IMR-90 (cell line): ENCODE measurements around the gene OVCH1. TPM values are rescaled to one million over a fixed set of nuclear protein-coding genes. Genes with fewer than 3 reads are reported as not detected.

ENCODE experiments used
- ATAC-seq: fragments of 200-7000 bp; cut with Tn5 transposase; 2 replicates; pipeline ENCODE4 v1.9.1; 2020; ENCODE audit warnings: low read depth, mild to moderate bottlenecking, moderate library complexity
- BruUV-seq: library from RNA; stranded (reverse); fragments of 400-500 nt; replicated peaks from 2 replicates; lab custom pipeline; 2021; lab: Mats Ljungman, UMichigan
- CTCF ChIA-PET: fragments of 300-600 bp; formaldehyde crosslinking; extraction: SDS; loops from one replicate; lab custom pipeline; 2021; ENCODE audit warnings: antibody characterized with exemption; lab: Yijun Ruan, JAX
- POLR2A ChIA-PET: fragments of 300-600 bp; sonication (Branson Sonifier 250); formaldehyde crosslinking; loops from one replicate; lab custom pipeline; 2022; ENCODE audit warnings: antibody characterized with exemption; ENCODE audit not compliant: unreplicated experiment; lab: Charles Lee
- DNase-seq: peaks from one replicate; pipeline ENCODE4 v3.0.0; 2013
- H2AFZ ChIP-seq: replicated peaks from 2 replicates; pipeline ENCODE3; 2013; ENCODE audit warnings: low read length, mild to moderate bottlenecking; ENCODE audit not compliant: poor library complexity
- H2AK5ac ChIP-seq: 2 replicates; pipeline ENCODE4 v1.6.1; 2013; ENCODE audit warnings: low read depth, low read length, inconsistent platforms
- H2AK9ac ChIP-seq: replicated peaks from 2 replicates; pipeline ENCODE3; 2013; ENCODE audit warnings: mild to moderate bottlenecking, low read depth, low read length, moderate library complexity; ENCODE audit not compliant: poor library complexity
- H2BK120ac ChIP-seq: 2 replicates; pipeline ENCODE4 v1.6.1; 2013; ENCODE audit warnings: low read depth, low read length, inconsistent platforms
- H2BK15ac ChIP-seq: 3 replicates; pipeline ENCODE4 v1.6.1; 2013; ENCODE audit warnings: low read depth, low read length, inconsistent platforms
- H2BK20ac ChIP-seq: 2 replicates; pipeline ENCODE4 v1.6.1; 2013; ENCODE audit warnings: low read depth, mild to moderate bottlenecking, inconsistent platforms, low read length, moderate library complexity
- H2BK5ac ChIP-seq: 2 replicates; pipeline ENCODE4 v1.6.1; 2013; ENCODE audit warnings: mild to moderate bottlenecking, low read depth, low read length, inconsistent platforms; ENCODE audit not compliant: poor library complexity, severe bottlenecking
- H3K14ac ChIP-seq: replicated peaks from 2 replicates; pipeline ENCODE4 v1.6.1; 2013; ENCODE audit warnings: low read depth, low read length, inconsistent platforms
- H3K18ac ChIP-seq: 2 replicates; pipeline ENCODE4 v1.6.1; 2013; ENCODE audit warnings: low read depth, low read length, control low read depth
- H3K23ac ChIP-seq: 2 replicates; pipeline ENCODE4 v1.6.1; 2013; ENCODE audit warnings: low read depth, low read length, inconsistent platforms
- H3K27ac ChIP-seq: 2 replicates; pipeline ENCODE4 v1.5.1; 2013; ENCODE audit warnings: mild to moderate bottlenecking, control low read depth, low read length; ENCODE audit not compliant: insufficient read depth
- H3K27me3 ChIP-seq: 2 replicates; pipeline ENCODE4 v1.6.1; 2013; ENCODE audit warnings: low read length; ENCODE audit not compliant: control insufficient read depth, insufficient read depth
- H3K36me3 ChIP-seq: 2 replicates; pipeline ENCODE4 v1.6.1; 2013; ENCODE audit warnings: low read length, mixed read lengths; ENCODE audit not compliant: control insufficient read depth, insufficient read depth
- H3K4ac ChIP-seq: 2 replicates; pipeline ENCODE4 v1.6.1; 2013; ENCODE audit warnings: low read depth, low read length, inconsistent platforms
- H3K4me1 ChIP-seq: 2 replicates; pipeline ENCODE4 v1.6.1; 2013; ENCODE audit warnings: low read length, mixed read lengths; ENCODE audit not compliant: control insufficient read depth, insufficient read depth
- H3K4me2 ChIP-seq: 2 replicates; pipeline ENCODE4 v1.6.1; 2013; ENCODE audit warnings: low read depth, mild to moderate bottlenecking, control low read depth, low read length, moderate library complexity
- H3K4me3 ChIP-seq: 2 replicates; pipeline ENCODE4 v1.5.1; 2013; ENCODE audit warnings: low read depth, mild to moderate bottlenecking, control low read depth, low read length, moderate library complexity; ENCODE audit not compliant: insufficient read depth
- H3K56ac ChIP-seq: 2 replicates; pipeline ENCODE4 v1.6.1; 2013; ENCODE audit warnings: low read length, inconsistent platforms; ENCODE audit not compliant: insufficient read depth; ENCODE audit errors: extremely low read depth
- H3K79me1 ChIP-seq, 2 experiments: 2 replicates each; pipeline ENCODE4 v1.6.1; 2013; ENCODE audit warnings: low read length in 2 of 2, inconsistent platforms in 1 of 2, low read depth in 1 of 2
- H3K9ac ChIP-seq: 2 replicates; pipeline ENCODE4 v1.6.1; 2013; ENCODE audit warnings: low read depth, low read length, control low read depth
- H3K9me1 ChIP-seq: 2 replicates; pipeline ENCODE4 v1.6.1; 2013; ENCODE audit warnings: low read length, inconsistent platforms; ENCODE audit not compliant: insufficient read depth
- H3K9me3 ChIP-seq: 2 replicates; pipeline ENCODE4 v1.6.1; 2013; ENCODE audit warnings: low read length; ENCODE audit not compliant: control insufficient read depth, insufficient read depth
- H4K20me1 ChIP-seq: 2 replicates; pipeline ENCODE4 v1.6.1; 2013; ENCODE audit warnings: low read length, inconsistent platforms; ENCODE audit not compliant: insufficient read depth
- H4K5ac ChIP-seq: 2 replicates; pipeline ENCODE4 v1.6.1; 2013; ENCODE audit warnings: mild to moderate bottlenecking, low read depth, low read length, control low read depth
- H4K8ac ChIP-seq, 2 experiments: 2 replicates each; pipeline ENCODE4 v1.6.1; 2013; ENCODE audit warnings: low read depth in 2 of 2, low read length in 2 of 2, control low read depth in 1 of 2, inconsistent platforms in 1 of 2
- H4K91ac ChIP-seq: 2 replicates; pipeline ENCODE4 v1.6.1; 2013; ENCODE audit warnings: low read depth, low read length, inconsistent platforms; ENCODE audit not compliant: insufficient read depth
- BHLHE40 ChIP-seq: fragments of 150-350 bp; IDR thresholded peaks from 2 replicates; pipeline ENCODE4 v1.6.1; 2016; ENCODE audit warnings: mild to moderate bottlenecking, low read depth, low read length
- CEBPB ChIP-seq: IDR thresholded peaks from 2 replicates; pipeline ENCODE4 v1.6.1; 2012; ENCODE audit warnings: low read depth, low read length, improper control_type of control experiment
- CHD1 ChIP-seq: IDR thresholded peaks from 2 replicates; pipeline ENCODE4 v1.6.1; 2012; ENCODE audit warnings: low read depth, low read length, improper control_type of control experiment
- ELK1 ChIP-seq: fragments of 150-350 bp; IDR thresholded peaks from 2 replicates; pipeline ENCODE4 v1.6.1; 2016; ENCODE audit warnings: low read depth, mild to moderate bottlenecking, low read length, moderate library complexity, borderline replicate concordance
- FOS ChIP-seq: fragments of 150-350 bp; IDR thresholded peaks from 2 replicates; pipeline ENCODE4 v1.6.1; 2016; ENCODE audit warnings: low read depth, low read length
- MAFK ChIP-seq: IDR thresholded peaks from 2 replicates; pipeline ENCODE4 v1.6.1; 2012; ENCODE audit warnings: low read depth, low read length, improper control_type of control experiment
- MAZ ChIP-seq: IDR thresholded peaks from 2 replicates; pipeline ENCODE4 v1.6.1; 2012; ENCODE audit warnings: low read depth, mild to moderate bottlenecking, low read length, improper control_type of control experiment, moderate library complexity, borderline replicate concordance
- MXI1 ChIP-seq: IDR thresholded peaks from 2 replicates; pipeline ENCODE4 v1.6.1; 2012; ENCODE audit warnings: low read depth, mild to moderate bottlenecking, low read length, moderate library complexity, borderline replicate concordance
- NFE2L2 ChIP-seq: fragments of 150-350 bp; IDR thresholded peaks from 2 replicates; pipeline ENCODE4 v1.6.1; 2016; ENCODE audit warnings: low read depth, mild to moderate bottlenecking, low read length
- POLR2A ChIP-seq: IDR thresholded peaks from 2 replicates; pipeline ENCODE4 v1.6.1; 2012; ENCODE audit warnings: mild to moderate bottlenecking, low read depth, low read length
- RAD21 ChIP-seq: IDR thresholded peaks from 2 replicates; pipeline ENCODE4 v1.6.1; 2012; ENCODE audit warnings: low read length, improper control_type of control experiment
- RCOR1 ChIP-seq: IDR thresholded peaks from 2 replicates; pipeline ENCODE4 v1.6.1; 2012; ENCODE audit warnings: mild to moderate bottlenecking, low read length, improper control_type of control experiment; ENCODE audit not compliant: insufficient replicate concordance
- RFX5 ChIP-seq: IDR thresholded peaks from 2 replicates; pipeline ENCODE4 v1.8.0; 2012; ENCODE audit warnings: low read depth, mild to moderate bottlenecking, low read length, moderate library complexity
- SMC3 ChIP-seq: fragments of 150-350 bp; IDR thresholded peaks from 2 replicates; pipeline ENCODE4 v1.6.1; 2016; ENCODE audit warnings: low read depth, mild to moderate bottlenecking, antibody characterized with exemption, low read length, moderate library complexity
- USF2 ChIP-seq: fragments of 150-350 bp; IDR thresholded peaks from 2 replicates; pipeline ENCODE4 v1.6.1; 2017; ENCODE audit warnings: mild to moderate bottlenecking, antibody characterized with exemption, low read length, low read depth
- WGBS, 2 experiments: methylation state at CpG; one replicate each; pipeline versions ENCODE4 v1.1.5 to v1.1.7; 2013; ENCODE audit warnings: missing lambda C conversion rate in 2 of 2; ENCODE audit not compliant: insufficient read length in 1 of 2; ENCODE audit errors: extremely low coverage in 2 of 2; 5-methylcytosine and 5-hydroxymethylcytosine counted together
- dilution Hi-C: fragments of 300-500 bp; cut with HindIII; formaldehyde crosslinking; loops from one replicate; pipeline ENCODE4 v1.14.3; 2018; ENCODE audit warnings: low sequenced_read_pairs; ENCODE audit not compliant: unreplicated experiment
- in situ Hi-C: fragments of 300-500 bp; cut with MboI; formaldehyde crosslinking; loops from 3 replicates; pipeline ENCODE4 v1.14.3; 2019; ENCODE audit warnings: low sequenced_read_pairs, inconsistent platforms, mixed read lengths
- intact Hi-C: fragments of 100-400 bp; cut with micrococcal nuclease; formaldehyde crosslinking; loops from 2 replicates; pipeline ENCODE4 v1.10.0; 2022
- polyA plus RNA-seq, 3 experiments: library from polyadenylated mRNA; depleted of rRNA; stranded (reverse); fragments of >200 nt; gene quantifications; 2 replicates each; pipeline ENCODE4 v1.2.3, GENCODE V29; 2012; ENCODE audit warnings: low replicate concordance in 1 of 3
- total RNA-seq: library from RNA; depleted of rRNA; stranded (reverse); fragments of >200 nt; gene quantifications from 2 replicates; pipeline ENCODE4 v1.2.3, GENCODE V29; 2012

The OVCH1 gene
- total and polyA plus RNA-seq, 2 of the 4 experiments (the other 2 are of a cell fraction) = 0.05 to 0.18 TPM

GRCh38 chr12:29533815-29534489 lies 36.5 kb upstream of the OVCH1 start (continued):
- no peak for TF ChIP-seq MAZ

GRCh38 chr12:29531471-29531870 lies 34.0 kb upstream of the OVCH1 start:
- H2BK5ac ChIP-seq = no peak overlapping the region
- no peak overlapping the region for H3K4ac ChIP-seq
- in situ Hi-C loops = no loop called here
- BruUV-seq = no TSS peak
- ATAC-seq (no peak), DNase-seq (no peak)
- H4K91ac ChIP-seq = no peak overlapping the region
- ChIA-PET POLR2A (no interaction called here), CTCF (no interaction called here)
- no peak overlapping the region for H2AK5ac ChIP-seq
- H3K79me1 ChIP-seq = no peaks in the 10 kb centered on the region; a peak in 1 of 4 replicates
- no peak overlapping the region for H2BK120ac ChIP-seq
- H3K18ac ChIP-seq = no peak overlapping the region
- WGBS, 2 experiments = no CpG with 5 or more reads among the region's 1 CpG
- no peak overlapping the region for H4K5ac ChIP-seq
- no peak overlapping the region for H3K4me2 ChIP-seq
- H3K4me3 ChIP-seq = no peak overlapping the region
- H4K20me1 ChIP-seq = no peaks in the 10 kb centered on the region
- dilution Hi-C loops = no loop called here
- H2BK20ac ChIP-seq = no peak overlapping the region
- H3K27me3 ChIP-seq = no peaks in the 10 kb centered on the region
- H3K4me1 ChIP-seq = peaks cover 3% of the 10 kb centered on the region
- H2AK9ac ChIP-seq = no peak overlapping the region
- no peak overlapping the region for H3K9ac ChIP-seq
- peaks cover 5% of the 10 kb centered on the region for H3K36me3 ChIP-seq
- no peak overlapping the region for H2AFZ ChIP-seq
- H3K27ac ChIP-seq = no peak overlapping the region
- H3K14ac ChIP-seq = no peak overlapping the region
- H4K8ac ChIP-seq = no peak overlapping the region
- H3K9me1 ChIP-seq = peaks cover 5% of the 10 kb centered on the region; the same call in 1 of the 2 replicates
- no peak overlapping the region for H2BK15ac ChIP-seq
- no peak overlapping the region for H3K56ac ChIP-seq
- intact Hi-C loops = no loop called here
- H3K9me3 ChIP-seq = no peaks in the 10 kb centered on the region
- no peak overlapping the region for H3K23ac ChIP-seq
- TF ChIP-seq CEBPB = no peak
- no peak for TF ChIP-seq FOS
- no peak for TF ChIP-seq RFX5
- no peak for TF ChIP-seq NFE2L2
- TF ChIP-seq RAD21 = no peak
- no peak for TF ChIP-seq MAFK
- TF ChIP-seq RCOR1 = no peak
- TF ChIP-seq MAZ = no peak
- TF ChIP-seq BHLHE40 = no peak
- TF ChIP-seq USF2 = no peak
- TF ChIP-seq CHD1 = no peak
- TF ChIP-seq ELK1 = no peak
- no peak for TF ChIP-seq SMC3
- TF ChIP-seq POLR2A = no peak
- TF ChIP-seq MXI1 = no peak
